Measurements from ENCODE around the gene FCHSD1. TPM values are rescaled to one million over a fixed set of nuclear protein-coding genes. Genes with fewer than 3 reads are reported as not detected.

Gene FCHSD1
- total and polyA plus RNA-seq, 2 donors (not counting 3 experiments of a cell fraction or from before 2014, with no cell fraction given) = 35.1 to 37.0 TPM

DNA sequence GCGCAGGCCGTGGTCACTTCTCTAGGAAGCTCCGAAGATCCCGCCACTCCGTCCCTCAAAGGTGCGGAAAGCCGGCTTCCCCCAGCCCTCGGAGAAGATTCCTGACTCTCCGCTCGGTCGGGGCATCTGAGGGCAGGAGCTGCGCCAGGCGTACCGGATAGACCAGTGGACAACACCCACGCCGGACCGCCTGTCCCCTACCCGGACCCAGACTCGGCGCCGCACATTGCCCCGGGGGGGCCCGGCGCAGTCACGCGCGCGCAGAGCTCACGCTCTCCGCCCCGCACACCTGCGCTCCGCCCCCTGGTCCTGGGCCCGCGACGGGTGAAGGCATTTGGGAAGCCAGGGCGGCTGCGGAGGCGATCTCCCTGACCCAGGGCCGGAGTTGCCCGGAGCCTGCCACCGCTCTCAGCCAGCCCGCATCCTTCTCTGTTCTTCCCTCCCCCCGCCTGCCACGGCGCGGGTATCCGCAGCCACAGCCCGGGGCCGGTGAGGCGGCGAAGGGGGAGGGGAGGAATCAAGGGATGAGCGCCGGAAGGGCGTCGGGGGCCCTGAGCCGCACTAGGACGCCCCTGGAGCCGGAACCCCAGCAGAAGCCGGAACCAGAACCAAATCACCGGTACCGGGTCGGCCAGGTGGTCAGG, 14.0 kb downstream of the FCHSD1 start:
- no peaks in the 10 kb centered on the region for H3K9me3 ChIP-seq (replicated peaks; ENCODE audit: control insufficient read depth, insufficient read depth, low read length)
- no peak for FAIRE-seq
- H3K27ac ChIP-seq (ENCODE audit: insufficient read depth, low read depth, low read length) = peak overlapping the region; percentile 10
- ChIA-PET POLR2A (interaction anchor here (0.8 to 1.5 kb wide), 3 partner anchors 18 to 45 kb away, joined by 5 to 8 read pairs (median 6); partner anchors contain the start of gene DIAPH1), CTCF (interaction anchor here (0.6 to 14.7 kb wide), 14 partner anchors 9 to 1076 kb away, joined by 3 to 163 read pairs (median 4); partner anchors contain the start of genes DIAPH1 and FCHSD1)
- no peaks in the 10 kb centered on the region for H3K9me1 ChIP-seq (replicated peaks; ENCODE audit: control insufficient read depth, extremely low read depth, insufficient read depth, low read length)
- peaks cover 5% of the 10 kb centered on the region for H4K20me1 ChIP-seq (replicated peaks; ENCODE audit: control insufficient read depth, extremely low read depth, insufficient read depth, low read length)
- H3K4me3 ChIP-seq (replicated peaks in 1 of 3; ENCODE audit: insufficient read depth in 1 of 3, low read depth in 1 of 3, low read length in 3 of 3) = peak overlapping the region; percentile 75 to 82 (median 77)
- peak overlapping the region; percentile 85 for H3K4me2 ChIP-seq (ENCODE audit: insufficient read depth, low read length)
- H3K9ac ChIP-seq (replicated peaks; ENCODE audit: extremely low read depth, insufficient read depth, low read length) = peak overlapping the region; percentile 48
- TF ChIP-seq, protein P1, sequence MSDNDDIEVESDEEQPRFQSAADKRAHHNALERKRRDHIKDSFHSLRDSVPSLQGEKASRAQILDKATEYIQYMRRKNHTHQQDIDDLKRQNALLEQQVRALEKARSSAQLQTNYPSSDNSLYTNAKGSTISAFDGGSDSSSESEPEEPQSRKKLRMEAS (IDR thresholded peaks at IDR 0.05; ENCODE audit: insufficient read depth, insufficient read length) = no peak
- TF ChIP-seq GATA2 (IDR thresholded peaks at IDR 0.05; ENCODE audit: insufficient read depth, insufficient read length, low read depth, low read length) = no peak
- TF ChIP-seq EZH2 (IDR thresholded peaks at IDR 0.05; ENCODE audit: borderline replicate concordance, low read depth, low read length, severe bottlenecking) = no peak
- TF ChIP-seq, protein P2, sequence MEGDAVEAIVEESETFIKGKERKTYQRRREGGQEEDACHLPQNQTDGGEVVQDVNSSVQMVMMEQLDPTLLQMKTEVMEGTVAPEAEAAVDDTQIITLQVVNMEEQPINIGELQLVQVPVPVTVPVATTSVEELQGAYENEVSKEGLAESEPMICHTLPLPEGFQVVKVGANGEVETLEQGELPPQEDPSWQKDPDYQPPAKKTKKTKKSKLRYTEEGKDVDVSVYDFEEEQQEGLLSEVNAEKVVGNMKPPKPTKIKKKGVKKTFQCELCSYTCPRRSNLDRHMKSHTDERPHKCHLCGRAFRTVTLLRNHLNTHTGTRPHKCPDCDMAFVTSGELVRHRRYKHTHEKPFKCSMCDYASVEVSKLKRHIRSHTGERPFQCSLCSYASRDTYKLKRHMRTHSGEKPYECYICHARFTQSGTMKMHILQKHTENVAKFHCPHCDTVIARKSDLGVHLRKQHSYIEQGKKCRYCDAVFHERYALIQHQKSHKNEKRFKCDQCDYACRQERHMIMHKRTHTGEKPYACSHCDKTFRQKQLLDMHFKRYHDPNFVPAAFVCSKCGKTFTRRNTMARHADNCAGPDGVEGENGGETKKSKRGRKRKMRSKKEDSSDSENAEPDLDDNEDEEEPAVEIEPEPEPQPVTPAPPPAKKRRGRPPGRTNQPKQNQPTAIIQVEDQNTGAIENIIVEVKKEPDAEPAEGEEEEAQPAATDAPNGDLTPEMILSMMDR (IDR thresholded peaks at IDR 0.05; ENCODE audit: extremely low read depth in 1 of 2, insufficient read depth in 1 of 2, low read depth in 1 of 2, low read length in 2 of 2) = no peak
- no peak for TF ChIP-seq FOS (IDR thresholded peaks at IDR 0.05; ENCODE audit: borderline replicate concordance, insufficient read depth, low read length)
- no peak for TF ChIP-seq POLR2A (IDR thresholded peaks at IDR 0.05; ENCODE audit: low read depth, low read length)
- TF ChIP-seq POLR2AphosphoS5 (IDR thresholded peaks at IDR 0.05; ENCODE audit: insufficient read depth, low read depth, low read length) = no peak
- TF ChIP-seq JUN (IDR thresholded peaks at IDR 0.05; ENCODE audit: borderline replicate concordance, insufficient read depth, insufficient read length, low read depth) = no peak
- no peak for TF ChIP-seq MYC (IDR thresholded peaks at IDR 0.05; ENCODE audit: low read depth, low read length)
- intact Hi-C loops (cut with micrococcal nuclease) (loop anchor here (1.0 kb wide), 1 partner anchor 45 kb away; no protein-coding TSS in a partner anchor), dilution Hi-C loops (cut with MboI; ENCODE audit: extremely low pct_ligation_motif_present, low sequenced_read_pairs) (no loop called here)
- H2AFZ ChIP-seq (ENCODE audit: low read depth, low read length) = peak overlapping the region; percentile 93
- peaks cover 28% of the 10 kb centered on the region for H3K79me2 ChIP-seq (ENCODE audit: control insufficient read depth, insufficient read depth, low read length)
- DNase-seq (ENCODE audit: low read depth, low spot score) = no peak
- H3K27me3 ChIP-seq (ENCODE audit: control insufficient read depth in 2 of 2, insufficient read depth in 2 of 2, low read length in 2 of 2) = no peaks in the 10 kb centered on the region
- peaks cover 23% of the 10 kb centered on the region for H3K4me1 ChIP-seq (ENCODE audit: control insufficient read depth, extremely low read depth, insufficient read depth, low read length)
- BruUV-seq (replicated peaks) = no TSS peak
- no peaks in the 10 kb centered on the region for H3K36me3 ChIP-seq (ENCODE audit: control insufficient read depth in 2 of 2, extremely low read depth in 1 of 2, insufficient read depth in 2 of 2, low read length in 2 of 2)

All from endothelial cell of umbilical vein (primary cell).